Aorta (tissue), 5 donors: ENCODE data around the gene PPFIA4. TPM values are rescaled to one million over a fixed set of nuclear protein-coding genes. Genes with fewer than 3 reads are reported as not detected.

Experiments used
- ATAC-seq: fragments of 200-7000 bp; cut with Tn5 transposase; one replicate; pipeline ENCODE4 v1.9.1; 2022; ENCODE audit warnings: moderate library complexity; ENCODE audit not compliant: low FRiP score
- DNase-seq, 2 donors: peaks; one replicate each; pipeline ENCODE4 v3.0.0-alpha.2; 2020
- H3K27ac ChIP-seq, 2 donors: one replicate each; pipeline ENCODE4 v1.5.1; 2013; ENCODE audit warnings: low read length in 2 of 2, mild to moderate bottlenecking in 2 of 2, moderate library complexity in 2 of 2, control low read depth in 1 of 2, inconsistent platforms in 1 of 2, low read depth in 1 of 2
- H3K27me3 ChIP-seq, 2 donors: one replicate each; pipeline ENCODE4 v1.6.1; 2013; ENCODE audit warnings: control low read depth in 1 of 2, low read length in 1 of 2, mild to moderate bottlenecking in 1 of 2, moderate library complexity in 1 of 2; ENCODE audit not compliant: insufficient read depth in 2 of 2, control insufficient read depth in 1 of 2
- H3K36me3 ChIP-seq, 2 donors: one replicate each; pipeline ENCODE4 v1.6.1; 2013; ENCODE audit warnings: control low read depth in 1 of 2, low read length in 1 of 2, mild to moderate bottlenecking in 1 of 2; ENCODE audit not compliant: insufficient read depth in 2 of 2, control insufficient read depth in 1 of 2
- H3K4me1 ChIP-seq, 2 donors: one replicate each; pipeline ENCODE4 v1.6.1; 2013; ENCODE audit warnings: low read length in 2 of 2, control low read depth in 1 of 2, mild to moderate bottlenecking in 1 of 2, moderate library complexity in 1 of 2; ENCODE audit not compliant: insufficient read depth in 2 of 2, control insufficient read depth in 1 of 2
- H3K4me3 ChIP-seq, 2 donors: one replicate each; pipeline ENCODE4 v1.5.1; 2013; ENCODE audit warnings: low read length in 2 of 2, control low read depth in 1 of 2, mild to moderate bottlenecking in 1 of 2
- H3K9me3 ChIP-seq: one replicate; pipeline ENCODE4 v1.6.1; 2013; ENCODE audit warnings: mild to moderate bottlenecking, low read length; ENCODE audit not compliant: control insufficient read depth
- WGBS, 2 donors: extraction: QIAGEN DNeasy Blood & Tissue Kit; methylation state at CpG; one replicate each; pipeline ENCODE4 v1.1.7; 2013; 5-methylcytosine and 5-hydroxymethylcytosine counted together
- intact Hi-C, 2 donors: fragments of 100-400 bp; cut with DNase I; formaldehyde crosslinking; loops; one replicate each; pipeline versions ENCODE4 v1.14.2 to v1.15.0; 2022
- polyA plus RNA-seq, 2 donors: library from polyadenylated mRNA; stranded (reverse); fragments of 200-250 nt; gene quantifications; one replicate each; pipeline ENCODE4 v1.2.3, GENCODE V29; 2013
- total RNA-seq, 2 donors: library from RNA; stranded (reverse); fragmentation: NEBNext Ultra II Directional; extraction: Animal tissue kit (Norgen Biotek cat#: 25700); gene quantifications; one replicate each; pipeline ENCODE4 v1.2.1, GENCODE V29; 2021
- donor health status: healthy with polysubstance abuse.
- donor health status: Bipolar disorder and iron deficiency.
- donor health status: DM: no; HTN: no; CAD: no.
- donor health status: DM: no; HTN: no; CAD: no.
- donor health status: DM: yes; HTN: yes; CAD: no.

Gene PPFIA4
- total and polyA plus RNA-seq, 4 donors, result 3.3 to 22.7 (median 13.0) TPM

DNA sequence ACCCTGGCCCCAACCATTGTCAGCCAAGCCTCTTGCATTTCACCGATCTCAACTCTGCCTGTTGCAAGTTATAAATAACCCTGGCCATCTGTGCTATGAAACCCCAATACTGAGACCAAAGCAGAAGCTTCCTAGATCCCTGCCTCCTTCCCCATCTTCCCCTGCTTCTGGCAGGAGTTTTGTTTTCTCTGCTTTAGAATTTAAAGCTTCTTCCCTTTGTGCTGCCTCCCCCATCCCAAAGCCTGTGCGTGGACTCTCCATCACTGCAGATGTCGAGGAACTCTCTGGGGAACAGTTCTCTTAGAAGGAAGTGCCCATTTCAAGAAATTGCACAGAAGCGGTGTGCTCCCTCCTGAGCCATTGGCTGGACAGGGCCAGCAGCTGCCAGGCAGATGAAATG, 76.9 kb downstream of the PPFIA4 start:
- Histone ChIP-seq H3K4me1 (no peaks in the 10 kb centered on the region), H3K36me3 (no peaks in the 10 kb centered on the region), H3K9me3 (no peaks in the 10 kb centered on the region), H3K4me3 (no peak overlapping the region), H3K27me3 (no peaks in the 10 kb centered on the region), H3K27ac (no peak overlapping the region)
- 20 to 31% methylated on average over 4 of the region's 4 CpGs for whole genome bisulfite sequencing, 2 donors
- ATAC-seq (no peak), DNase-seq (no peak)
- intact Hi-C loops, result no loop called here

DNA sequence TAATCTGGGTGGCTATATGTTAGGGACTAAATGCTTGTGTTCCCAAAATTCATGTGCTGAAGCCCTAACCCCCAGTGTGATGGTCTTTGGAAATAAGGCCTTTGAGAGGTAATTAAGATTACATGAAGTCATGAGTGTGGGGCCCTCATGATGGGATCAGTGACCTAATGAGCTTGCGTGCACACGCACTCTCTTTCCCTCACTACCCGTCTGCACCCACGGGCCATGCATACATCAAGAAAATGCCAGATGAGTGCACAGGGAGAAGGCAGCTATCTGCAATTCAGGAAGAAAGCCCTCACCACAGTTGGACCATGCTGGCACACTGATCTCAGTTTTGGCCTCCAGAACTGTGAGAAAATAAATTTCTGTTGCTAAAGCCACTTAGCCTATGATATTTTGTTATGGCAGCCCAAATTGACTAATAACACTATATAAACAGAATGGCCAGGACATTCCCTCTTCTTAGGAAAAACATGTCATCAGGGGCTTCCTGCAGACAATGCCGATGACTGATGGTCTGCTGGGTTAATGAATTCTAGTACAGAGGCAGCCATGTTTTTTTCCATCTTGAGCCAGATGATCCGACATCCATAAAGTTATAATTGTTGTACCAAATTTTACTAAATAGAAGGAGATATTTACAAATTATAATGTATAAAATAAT, 77.7 kb downstream of the PPFIA4 start:
- intact Hi-C loops, result no loop called here
- Histone ChIP-seq H3K36me3 (no peaks in the 10 kb centered on the region), H3K9me3 (no peaks in the 10 kb centered on the region), H3K4me1 (no peaks in the 10 kb centered on the region), H3K4me3 (no peak overlapping the region), H3K27me3 (no peaks in the 10 kb centered on the region), H3K27ac (no peak overlapping the region)
- no peak for DNase-seq
- ATAC-seq, result no peak
- WGBS, 2 donors, result 82 to 87% methylated on average over 6 of the region's 6 CpGs

DNA sequence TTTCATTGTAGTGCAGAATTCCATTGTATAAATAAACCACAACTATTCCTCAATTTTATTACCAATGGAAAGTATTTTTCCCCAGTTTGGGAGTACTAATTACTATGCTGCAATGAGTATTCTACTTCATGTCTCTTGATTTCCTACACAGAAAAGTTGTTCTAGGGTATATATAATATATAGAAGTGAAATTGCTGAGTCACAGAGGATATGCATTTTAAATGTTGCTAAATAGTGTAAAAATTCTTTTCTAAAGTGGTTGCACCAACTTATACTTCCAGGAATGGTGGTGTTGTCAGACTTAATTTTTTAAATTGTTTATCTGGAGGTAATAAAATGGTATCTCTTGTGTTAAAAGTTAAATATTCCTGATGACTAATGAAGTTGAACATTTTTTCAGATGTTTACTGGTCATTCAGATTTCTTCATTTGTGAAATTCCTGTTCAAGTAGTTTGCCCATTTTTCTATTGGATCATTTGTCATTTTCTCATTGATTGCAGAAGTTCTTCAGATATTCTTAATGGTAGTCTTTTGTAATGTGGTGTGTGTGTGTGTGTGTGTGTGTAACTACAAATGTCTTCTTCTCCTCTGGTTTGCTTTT, 78.6 kb downstream of the PPFIA4 start:
- ATAC-seq, result no peak
- intact Hi-C loops, result no loop called here

DNA sequence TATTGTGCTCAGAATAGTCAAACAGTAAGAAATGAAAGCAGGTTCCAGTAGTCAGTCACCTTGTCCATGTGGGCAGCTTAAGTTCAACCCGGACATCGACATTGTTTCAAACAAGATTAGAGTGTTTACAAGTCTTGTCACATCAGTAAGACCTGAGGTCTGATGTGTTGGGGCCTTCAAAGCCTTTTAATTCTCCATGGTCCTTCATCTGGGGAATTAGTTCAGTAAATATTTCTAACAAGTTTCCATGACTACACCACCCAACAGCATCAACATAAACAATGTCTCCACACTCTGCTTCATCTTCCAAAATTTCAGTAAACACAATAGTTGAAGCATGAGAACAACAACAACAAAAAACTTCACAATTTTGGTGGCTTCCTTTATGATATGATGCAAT, 86.2 kb downstream of the PPFIA4 start:
- intact Hi-C loops, result no loop called here
- Histone ChIP-seq H3K27ac (no peak overlapping the region), H3K36me3 (no peaks in the 10 kb centered on the region), H3K27me3 (peaks cover 0 to 3% of the 10 kb centered on the region in 2 donors), H3K4me3 (no peak overlapping the region), H3K9me3 (no peaks in the 10 kb centered on the region), H3K4me1 (no peaks in the 10 kb centered on the region)
- no peak for DNase-seq
- 70 to 75% methylated on average over 2 of the region's 2 CpGs for WGBS, 2 donors
- no peak for ATAC-seq

More for the DNA sequence above, 78.6 kb downstream of the PPFIA4 start:
- no peaks in the 10 kb centered on the region for H3K4me1 ChIP-seq
- no peak overlapping the region for H3K4me3 ChIP-seq
- H3K9me3 ChIP-seq, result no peaks in the 10 kb centered on the region
- H3K27me3 ChIP-seq, result no peaks in the 10 kb centered on the region
- no peak for DNase-seq
- H3K27ac ChIP-seq, result no peak overlapping the region
- H3K36me3 ChIP-seq, result no peaks in the 10 kb centered on the region

DNA sequence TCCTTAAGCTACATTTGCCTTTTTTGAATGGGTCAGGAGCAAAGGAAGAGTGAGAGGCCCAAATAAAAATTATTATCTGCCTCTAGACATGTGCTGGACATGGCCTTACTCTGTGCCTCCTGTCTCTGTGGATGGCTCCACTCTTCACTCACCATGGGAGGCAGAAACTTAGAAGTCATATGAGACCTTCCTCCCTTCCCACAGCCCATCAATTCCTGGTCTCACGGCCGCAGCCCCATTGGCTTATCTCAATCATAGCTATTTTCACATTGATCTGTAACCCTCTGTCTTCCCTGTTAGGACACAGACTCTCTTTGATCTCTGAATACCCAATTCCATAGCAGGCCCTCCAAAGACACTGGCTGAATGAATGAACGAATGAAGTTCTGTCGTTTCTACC, 87.0 kb downstream of the PPFIA4 start:
- no peaks in the 10 kb centered on the region for H3K36me3 ChIP-seq
- no peak for ATAC-seq
- no peak overlapping the region for H3K4me3 ChIP-seq
- no peak for DNase-seq
- intact Hi-C loops, result no loop called here
- no peaks in the 10 kb centered on the region for H3K9me3 ChIP-seq
- peaks cover 0 to 3% of the 10 kb centered on the region in 2 donors for H3K27me3 ChIP-seq
- WGBS, 2 donors, result 59 to 81% methylated on average over 4 of the region's 4 CpGs
- H3K4me1 ChIP-seq, result no peaks in the 10 kb centered on the region
- H3K27ac ChIP-seq, result no peak overlapping the region

DNA sequence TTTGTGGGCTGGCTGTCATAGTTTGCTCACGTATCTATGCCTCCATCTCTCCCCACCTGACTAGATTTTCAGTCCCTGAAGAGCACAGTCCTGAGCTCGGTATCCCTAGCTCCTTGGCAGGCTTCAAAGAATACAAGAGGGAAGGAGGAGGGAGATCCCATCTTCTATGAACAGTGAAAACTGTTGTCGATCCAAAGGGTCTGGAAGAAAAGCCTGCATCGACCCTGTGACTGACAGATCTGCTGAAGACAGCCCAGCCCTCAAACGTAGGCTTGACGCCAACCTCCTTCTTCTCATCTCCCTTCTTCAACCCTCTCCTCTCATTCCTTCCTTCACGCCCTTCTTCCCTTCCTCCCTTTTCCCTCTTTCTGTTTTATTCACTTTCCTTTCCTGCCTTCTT, 87.9 kb downstream of the PPFIA4 start:
- Histone ChIP-seq H3K4me3 (no peak overlapping the region), H3K9me3 (no peaks in the 10 kb centered on the region), H3K27ac (no peak overlapping the region), H3K27me3 (peaks cover 0 to 3% of the 10 kb centered on the region in 2 donors), H3K36me3 (no peaks in the 10 kb centered on the region), H3K4me1 (no peaks in the 10 kb centered on the region)
- 67 to 68% methylated on average over 7 of the region's 7 CpGs for WGBS, 2 donors
- intact Hi-C loops, result no loop called here
- DNase-seq, result no peak
- ATAC-seq, result no peak

DNA sequence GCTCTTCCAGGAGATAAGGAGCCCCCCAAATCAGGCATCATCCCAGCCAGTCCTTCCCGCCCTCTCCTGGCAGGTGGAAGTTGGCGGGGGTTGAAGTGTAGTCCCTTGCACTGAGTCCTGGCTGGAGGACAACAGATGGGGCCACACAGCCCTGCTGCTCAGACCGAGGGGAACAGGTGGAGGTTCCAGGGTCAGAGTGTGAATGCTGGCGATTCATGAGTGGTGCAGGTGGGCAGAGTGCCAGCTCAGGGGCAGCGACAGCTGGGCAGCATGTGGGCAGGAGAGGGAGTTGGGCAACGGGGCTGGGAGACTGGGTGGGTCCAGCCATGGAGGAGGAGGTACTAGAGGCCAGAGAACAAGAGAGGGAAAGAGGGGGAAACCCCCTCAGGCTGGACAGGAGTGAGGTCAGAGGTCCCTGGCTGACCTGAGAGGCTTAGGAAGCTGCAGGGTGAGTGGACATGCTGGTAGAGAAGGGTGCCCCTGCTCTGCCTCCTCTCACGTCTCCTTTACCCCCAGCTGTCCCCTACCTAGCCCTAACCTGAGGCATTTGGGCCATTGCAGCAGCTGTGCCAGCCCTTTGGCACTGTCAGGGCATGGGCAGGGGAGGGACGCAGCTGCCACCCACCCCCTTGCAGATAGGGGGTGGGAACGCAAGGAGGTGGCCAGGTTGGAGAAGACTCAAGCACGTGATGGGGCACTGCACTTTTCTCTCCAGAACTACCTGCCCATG, 90.0 kb downstream of the PPFIA4 start:
- Histone ChIP-seq H3K36me3 (no peaks in the 10 kb centered on the region), H3K4me3 (no peak overlapping the region), H3K9me3 (no peaks in the 10 kb centered on the region), H3K27me3 (peaks cover 0 to 3% of the 10 kb centered on the region in 2 donors), H3K27ac (no peak overlapping the region), H3K4me1 (no peaks in the 10 kb centered on the region)
- 53 to 56% methylated on average over 10 of the region's 10 CpGs for WGBS, 2 donors
- intact Hi-C loops, result loop anchor here in 1 of 2 donors (5.0 kb wide), 1 partner anchor 101 kb away; no protein-coding TSS in a partner anchor
- ATAC-seq, result no peak
- DNase-seq, result no peak

DNA sequence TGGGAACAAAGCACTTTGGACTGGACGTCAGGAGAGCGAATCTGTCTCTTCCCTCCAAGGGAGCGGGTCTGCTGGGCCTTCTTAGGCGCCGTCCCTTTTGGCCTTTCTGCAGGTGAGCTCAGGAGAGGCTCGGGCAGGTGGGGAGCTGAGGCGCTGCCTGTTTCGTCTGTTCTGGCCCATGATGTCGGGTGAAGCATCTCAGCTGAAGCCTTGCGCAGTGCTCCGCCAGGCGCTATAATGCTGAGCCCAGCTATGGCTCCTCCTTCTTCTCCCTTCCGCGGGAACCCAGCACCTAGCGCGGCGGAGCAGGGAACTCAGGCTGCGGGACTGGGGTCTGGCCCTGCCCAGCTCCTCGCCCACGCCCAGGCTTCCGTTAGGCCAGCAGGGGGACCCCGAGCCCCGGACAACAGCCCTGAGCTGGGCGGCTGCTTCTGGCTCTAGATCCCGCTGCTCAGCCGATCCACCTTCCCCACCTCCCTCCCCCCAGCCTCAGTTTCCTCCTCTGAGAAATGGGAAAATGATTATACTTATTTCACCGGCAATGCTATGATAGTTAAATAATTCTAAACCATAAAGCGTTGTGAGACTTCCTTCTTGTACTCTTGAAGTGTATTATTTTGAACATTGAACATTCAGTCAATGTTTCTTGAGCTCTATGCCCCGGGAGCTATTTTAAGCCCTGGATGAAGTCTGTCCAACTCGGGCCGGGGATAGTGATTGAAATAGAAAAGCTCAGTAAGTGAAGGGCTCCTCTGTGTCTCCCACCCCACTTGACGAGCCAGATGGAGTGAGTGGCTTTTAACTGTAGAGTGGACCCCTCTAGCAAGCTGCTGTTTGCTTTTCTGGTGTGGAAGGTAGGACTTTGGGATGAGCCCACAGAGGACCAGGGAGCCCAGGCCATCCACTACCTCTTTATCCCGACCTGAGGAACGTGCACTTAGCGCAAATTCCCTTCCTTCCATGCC, 91.6 kb downstream of the PPFIA4 start:
- no peak overlapping the region for H3K27ac ChIP-seq
- no peaks in the 10 kb centered on the region for H3K36me3 ChIP-seq
- H3K4me1 ChIP-seq, result no peaks in the 10 kb centered on the region
- 16% methylated on average over 35 of the region's 35 CpGs for WGBS, 2 donors
- intact Hi-C loops, result loop anchor here (1.0 to 5.0 kb wide), 2 partner anchors 99 kb away; no protein-coding TSS in a partner anchor
- DNase-seq (peak; percentile 77 to 92), ATAC-seq (peak; percentile 88)
- H3K9me3 ChIP-seq, result no peaks in the 10 kb centered on the region
- no peaks in the 10 kb centered on the region for H3K27me3 ChIP-seq
- H3K4me3 ChIP-seq, result no peak overlapping the region
